Subcutaneous adipose tissue (tissue), 4 donors: Measurements from ENCODE around the gene CIC. TPM values are rescaled to one million over a fixed set of nuclear protein-coding genes. Genes with fewer than 3 reads are reported as not detected.

Experiments
- total RNA-seq, 4 donors: library from RNA; depleted of rRNA; stranded (reverse); fragments of >200 nt; gene quantifications; one replicate each; pipeline ENCODE4 v1.1.0, GENCODE V29; 2016
- TF ChIP-seq, protein P1 (sequence below): fragments of 450-650 bp; IDR thresholded peaks from one replicate; pipeline ENCODE4 v1.5.1; 2016; ENCODE audit warnings: low read depth, mild to moderate bottlenecking, control low read depth, antibody characterized with exemption, moderate library complexity

CIC gene
- total RNA-seq, 4 donors from 2014 or later: 12.4 to 49.9 (median 14.9) TPM

GRCh38 chr19:42234364-42234763, 34.7 kb upstream of the CIC start:
- TF ChIP-seq, protein P1, sequence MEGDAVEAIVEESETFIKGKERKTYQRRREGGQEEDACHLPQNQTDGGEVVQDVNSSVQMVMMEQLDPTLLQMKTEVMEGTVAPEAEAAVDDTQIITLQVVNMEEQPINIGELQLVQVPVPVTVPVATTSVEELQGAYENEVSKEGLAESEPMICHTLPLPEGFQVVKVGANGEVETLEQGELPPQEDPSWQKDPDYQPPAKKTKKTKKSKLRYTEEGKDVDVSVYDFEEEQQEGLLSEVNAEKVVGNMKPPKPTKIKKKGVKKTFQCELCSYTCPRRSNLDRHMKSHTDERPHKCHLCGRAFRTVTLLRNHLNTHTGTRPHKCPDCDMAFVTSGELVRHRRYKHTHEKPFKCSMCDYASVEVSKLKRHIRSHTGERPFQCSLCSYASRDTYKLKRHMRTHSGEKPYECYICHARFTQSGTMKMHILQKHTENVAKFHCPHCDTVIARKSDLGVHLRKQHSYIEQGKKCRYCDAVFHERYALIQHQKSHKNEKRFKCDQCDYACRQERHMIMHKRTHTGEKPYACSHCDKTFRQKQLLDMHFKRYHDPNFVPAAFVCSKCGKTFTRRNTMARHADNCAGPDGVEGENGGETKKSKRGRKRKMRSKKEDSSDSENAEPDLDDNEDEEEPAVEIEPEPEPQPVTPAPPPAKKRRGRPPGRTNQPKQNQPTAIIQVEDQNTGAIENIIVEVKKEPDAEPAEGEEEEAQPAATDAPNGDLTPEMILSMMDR: no peak

DNA sequence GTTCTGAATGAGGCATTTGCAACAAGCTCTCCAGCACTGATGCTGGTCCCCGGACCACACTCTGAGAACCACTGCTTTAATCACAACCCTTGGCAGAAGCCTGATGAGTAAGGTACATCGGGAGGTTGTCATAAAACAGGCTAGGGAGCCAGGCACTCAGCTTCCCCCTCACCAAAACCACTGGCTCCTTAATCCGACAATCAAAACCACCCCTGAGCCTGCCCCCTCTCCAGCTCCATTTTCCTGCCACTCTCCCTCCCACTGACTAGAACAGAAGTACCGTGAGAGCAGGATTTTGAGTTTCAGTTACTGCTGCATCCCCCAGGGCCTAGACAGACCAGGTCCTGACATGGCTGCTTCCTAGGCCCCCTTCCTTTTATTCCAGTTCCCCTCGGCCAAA, 33.9 kb upstream of the CIC start:
- TF ChIP-seq, protein P1: no peak

GRCh38 chr19:42239544-42240220, 29.4 kb upstream of the CIC start:
- TF ChIP-seq, protein P1: no peak

DNA sequence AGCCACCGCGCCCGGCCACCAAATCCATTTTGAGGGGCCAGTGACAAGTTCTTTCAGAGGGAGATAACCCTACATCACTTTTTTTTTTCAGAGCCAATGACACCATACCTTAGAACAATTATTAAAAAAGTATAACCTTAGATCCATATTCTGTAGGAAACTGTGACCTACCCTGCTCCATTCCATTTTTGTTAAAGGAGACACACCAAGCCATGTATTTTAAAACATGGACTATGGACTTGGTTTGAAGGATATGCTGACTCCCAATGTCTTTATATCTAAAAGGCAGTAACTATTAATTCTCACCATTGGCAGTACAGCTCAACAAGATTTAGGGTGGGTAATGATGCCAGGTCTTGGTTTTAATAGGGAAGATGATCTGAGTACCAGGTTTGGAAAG, 27.8 kb upstream of the CIC start:
- TF ChIP-seq, protein P1: no peak

GRCh38 chr19:42242069-42242511, 27.0 kb upstream of the CIC start:
- TF ChIP-seq, protein P1: no peak

DNA sequence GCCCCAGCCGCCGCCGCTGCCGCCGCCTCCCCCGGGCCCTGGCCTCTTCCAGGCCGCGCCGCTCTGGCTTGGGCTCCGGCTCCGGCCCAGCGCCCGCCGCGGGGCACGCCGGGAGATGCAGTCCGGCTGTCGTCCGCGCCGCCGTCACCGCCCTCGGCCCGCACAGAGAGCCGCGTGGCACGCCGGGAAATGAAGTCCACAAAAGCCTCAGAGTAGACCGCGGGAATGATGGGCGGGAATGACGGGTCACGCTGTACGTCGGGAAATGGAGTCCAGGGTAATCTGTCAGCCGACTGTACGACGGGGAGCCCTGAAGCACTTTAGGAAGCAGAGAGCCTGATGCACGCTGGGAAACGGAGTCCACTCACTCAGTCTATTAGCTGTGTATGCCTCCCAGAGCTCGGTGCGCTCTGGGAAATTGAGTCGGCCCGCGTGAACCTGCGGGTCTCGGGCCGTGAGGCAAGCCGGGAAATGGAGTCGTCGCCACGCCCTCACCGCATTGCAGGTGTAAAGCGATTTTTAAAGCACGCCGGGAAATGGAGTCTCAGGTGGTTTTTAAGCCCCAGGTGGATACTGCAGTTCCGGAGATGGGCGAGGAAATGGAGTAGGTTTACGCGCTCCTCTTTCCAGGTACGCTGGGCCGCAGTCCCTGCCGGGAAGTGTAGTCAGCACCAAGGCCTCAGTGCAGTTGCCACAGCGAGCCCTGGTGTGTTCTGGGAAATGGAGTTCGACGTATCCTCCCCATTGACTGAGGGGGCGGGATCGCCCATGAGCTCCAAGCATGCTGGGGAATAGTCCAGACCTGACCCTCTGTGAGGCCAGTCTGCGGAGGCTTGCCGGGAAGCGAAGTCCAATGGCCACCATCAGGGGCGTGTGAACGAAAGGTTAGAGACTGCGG, 26.3 kb upstream of the CIC start, which contains the start of gene GSK3A:
TSS of gene GSK3A (minus strand) at position 91 of the 898 bp plus-strand sequence. CDS start 137 bp downstream, outside the sequence.
- TF ChIP-seq, protein P1: no peak
